HL-60 (cell line): ENCODE results near the gene MPPED1.

ENCODE experiments used
- CTCF ChIP-seq: IDR thresholded peaks from one replicate; pipeline ENCODE4 v1.5.1; 2011; ENCODE audit warnings: low read length, control low read depth, inconsistent platforms; ENCODE audit not compliant: insufficient read depth
- POLR2AphosphoS5 ChIP-seq: IDR thresholded peaks from 2 replicates; pipeline ENCODE4 v1.6.1; 2012; ENCODE audit warnings: low read depth
- REST ChIP-seq: IDR thresholded peaks from 2 replicates; pipeline ENCODE4 v1.6.1; 2012; ENCODE audit warnings: low read depth; ENCODE audit not compliant: insufficient replicate concordance

- no peak for TF ChIP-seq REST
- TF ChIP-seq CTCF: no peak
- TF ChIP-seq POLR2AphosphoS5: no peak
Observed at GRCh38 chr22:43424666-43425630, 13.1 kb downstream of the MPPED1 start.
